ENCODE measurements around the gene PALLD.

DNA sequence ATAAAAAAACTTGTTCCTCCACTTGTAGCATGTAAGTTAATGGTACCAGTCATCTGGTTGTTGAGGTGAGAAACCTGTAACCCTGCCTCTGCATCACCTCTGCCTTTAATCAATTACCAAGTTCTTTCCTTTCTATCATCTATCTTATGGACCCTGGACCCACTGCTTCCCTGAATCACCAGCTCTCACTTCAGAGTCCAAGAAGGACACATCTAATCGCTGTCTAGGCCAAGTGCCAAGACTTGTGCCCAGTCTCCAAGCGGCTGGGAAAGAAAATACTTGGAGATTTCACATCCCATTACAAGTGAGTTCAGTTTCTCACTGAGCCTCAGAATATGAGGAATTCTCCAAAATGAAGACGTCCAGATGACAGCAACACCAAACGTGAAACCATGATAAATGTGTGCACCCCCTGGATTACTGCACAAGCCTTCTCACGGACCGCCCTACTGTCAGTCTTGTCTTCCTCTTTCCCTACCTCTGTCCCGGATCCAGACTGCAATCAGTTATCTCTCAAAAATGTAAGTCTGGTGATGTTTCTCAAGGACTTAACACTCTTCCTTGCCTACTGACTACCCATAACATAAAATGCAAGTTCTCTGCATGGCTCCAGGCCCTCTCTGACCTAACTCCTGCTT, 10.4 kb downstream of the PALLD start:
- TF ChIP-seq TAF1 (IDR thresholded peaks at IDR 0.05; ENCODE audit: low read depth) (no peak), EZH2 (IDR thresholded peaks at IDR 0.05; ENCODE audit: borderline replicate concordance, insufficient read depth, low read length, poor library complexity, severe bottlenecking) (no peak), RAD21 (conservative IDR thresholded peaks at IDR 0.05) (no peak), MXI1 (conservative IDR thresholded peaks at IDR 0.05; ENCODE audit: poor library complexity, severe bottlenecking) (no peak), POLR2AphosphoS5 (IDR thresholded peaks at IDR 0.05) (no peak), EP300 (conservative IDR thresholded peaks at IDR 0.05; ENCODE audit: poor library complexity, severe bottlenecking) (no peak), SMC3 (conservative IDR thresholded peaks at IDR 0.05; ENCODE audit: poor library complexity) (no peak)
- TF ChIP-seq, protein P1, sequence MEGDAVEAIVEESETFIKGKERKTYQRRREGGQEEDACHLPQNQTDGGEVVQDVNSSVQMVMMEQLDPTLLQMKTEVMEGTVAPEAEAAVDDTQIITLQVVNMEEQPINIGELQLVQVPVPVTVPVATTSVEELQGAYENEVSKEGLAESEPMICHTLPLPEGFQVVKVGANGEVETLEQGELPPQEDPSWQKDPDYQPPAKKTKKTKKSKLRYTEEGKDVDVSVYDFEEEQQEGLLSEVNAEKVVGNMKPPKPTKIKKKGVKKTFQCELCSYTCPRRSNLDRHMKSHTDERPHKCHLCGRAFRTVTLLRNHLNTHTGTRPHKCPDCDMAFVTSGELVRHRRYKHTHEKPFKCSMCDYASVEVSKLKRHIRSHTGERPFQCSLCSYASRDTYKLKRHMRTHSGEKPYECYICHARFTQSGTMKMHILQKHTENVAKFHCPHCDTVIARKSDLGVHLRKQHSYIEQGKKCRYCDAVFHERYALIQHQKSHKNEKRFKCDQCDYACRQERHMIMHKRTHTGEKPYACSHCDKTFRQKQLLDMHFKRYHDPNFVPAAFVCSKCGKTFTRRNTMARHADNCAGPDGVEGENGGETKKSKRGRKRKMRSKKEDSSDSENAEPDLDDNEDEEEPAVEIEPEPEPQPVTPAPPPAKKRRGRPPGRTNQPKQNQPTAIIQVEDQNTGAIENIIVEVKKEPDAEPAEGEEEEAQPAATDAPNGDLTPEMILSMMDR (IDR thresholded peaks at IDR 0.05; ENCODE audit: poor library complexity, severe bottlenecking) = no peak
- TF ChIP-seq, protein P2, sequence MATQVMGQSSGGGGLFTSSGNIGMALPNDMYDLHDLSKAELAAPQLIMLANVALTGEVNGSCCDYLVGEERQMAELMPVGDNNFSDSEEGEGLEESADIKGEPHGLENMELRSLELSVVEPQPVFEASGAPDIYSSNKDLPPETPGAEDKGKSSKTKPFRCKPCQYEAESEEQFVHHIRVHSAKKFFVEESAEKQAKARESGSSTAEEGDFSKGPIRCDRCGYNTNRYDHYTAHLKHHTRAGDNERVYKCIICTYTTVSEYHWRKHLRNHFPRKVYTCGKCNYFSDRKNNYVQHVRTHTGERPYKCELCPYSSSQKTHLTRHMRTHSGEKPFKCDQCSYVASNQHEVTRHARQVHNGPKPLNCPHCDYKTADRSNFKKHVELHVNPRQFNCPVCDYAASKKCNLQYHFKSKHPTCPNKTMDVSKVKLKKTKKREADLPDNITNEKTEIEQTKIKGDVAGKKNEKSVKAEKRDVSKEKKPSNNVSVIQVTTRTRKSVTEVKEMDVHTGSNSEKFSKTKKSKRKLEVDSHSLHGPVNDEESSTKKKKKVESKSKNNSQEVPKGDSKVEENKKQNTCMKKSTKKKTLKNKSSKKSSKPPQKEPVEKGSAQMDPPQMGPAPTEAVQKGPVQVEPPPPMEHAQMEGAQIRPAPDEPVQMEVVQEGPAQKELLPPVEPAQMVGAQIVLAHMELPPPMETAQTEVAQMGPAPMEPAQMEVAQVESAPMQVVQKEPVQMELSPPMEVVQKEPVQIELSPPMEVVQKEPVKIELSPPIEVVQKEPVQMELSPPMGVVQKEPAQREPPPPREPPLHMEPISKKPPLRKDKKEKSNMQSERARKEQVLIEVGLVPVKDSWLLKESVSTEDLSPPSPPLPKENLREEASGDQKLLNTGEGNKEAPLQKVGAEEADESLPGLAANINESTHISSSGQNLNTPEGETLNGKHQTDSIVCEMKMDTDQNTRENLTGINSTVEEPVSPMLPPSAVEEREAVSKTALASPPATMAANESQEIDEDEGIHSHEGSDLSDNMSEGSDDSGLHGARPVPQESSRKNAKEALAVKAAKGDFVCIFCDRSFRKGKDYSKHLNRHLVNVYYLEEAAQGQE (IDR thresholded peaks at IDR 0.05; ENCODE audit: borderline replicate concordance) = no peak
